DOHH2 (cell line): ENCODE data around the gene PSPN.

Experiments
- CTCF ChIP-seq: fragments of 200-600 bp; sonication (generic); IDR thresholded peaks from one replicate; pipeline ENCODE4 v1.5.1; 2014; ENCODE audit warnings: antibody characterized with exemption, mild to moderate bottlenecking, low read depth, low read length; ENCODE audit not compliant: poor library complexity, severe bottlenecking
- EZH2phosphoT487 ChIP-seq: fragments of 200-600 bp; sonication (generic); IDR thresholded peaks from 2 replicates; pipeline ENCODE4 v1.6.1; 2017; ENCODE audit warnings: borderline replicate concordance, mild to moderate bottlenecking, antibody characterized with exemption, low read length, moderate library complexity, mixed read lengths

- TF ChIP-seq CTCF (no peak), EZH2phosphoT487 (no peak)
Measured at GRCh38 chr19:6373813-6374108, 2.0 kb downstream of the PSPN start.
